CD4-positive, alpha-beta T cell treated with Interleukin-15 for 1 hour (primary cell): Measurements from ENCODE around the gene KLHDC1.
"Not testable (repeated sequence)": the region's sequence is repeated elsewhere in the genome, so short reads cannot be mapped to it uniquely, and the experiment has no call there.

Experiments
- DNase-seq: peaks from one replicate; pipeline ENCODE4 v3.0.0-alpha.2; 2020

Gene KLHDC1

GRCh38 chr14:49692811-49693734, at the start of gene KLHDC1:
Gene KLHDC1, plus strand, starts transcription at chr14:49693120. Its CDS starts 75 bp downstream, at chr14:49693195.
- peak; percentile 76 for DNase-seq

- no peak for DNase-seq
These were observed 39.4 kb upstream of the KLHDC1 start for GRCh38 chr14:49653508-49653907.

- DNase-seq = no peak
These were observed 38.4 kb upstream of the KLHDC1 start for GRCh38 chr14:49654511-49654910.

GRCh38 chr14:49657500-49657899, 35.4 kb upstream of the KLHDC1 start:
- not testable (repeated sequence) for DNase-seq

- DNase-seq = no peak
These were observed 33.1 kb upstream of the KLHDC1 start for GRCh38 chr14:49659526-49660455.

GRCh38 chr14:49670475-49670874, 22.4 kb upstream of the KLHDC1 start:
- DNase-seq = no peak

GRCh38 chr14:49673586-49673985, 19.3 kb upstream of the KLHDC1 start:
- DNase-seq = no peak

GRCh38 chr14:49677643-49678042, 15.3 kb upstream of the KLHDC1 start:
- no peak for DNase-seq

- no peak for DNase-seq
These were observed 13.6 kb upstream of the KLHDC1 start for GRCh38 chr14:49679271-49679670.

GRCh38 chr14:49686425-49686824, 6.5 kb upstream of the KLHDC1 start:
- no peak for DNase-seq

GRCh38 chr14:49687942-49688700, 4.8 kb upstream of the KLHDC1 start, which contains the start of gene POLE2:
Gene POLE2, minus strand, starts transcription at chr14:49688214. Its CDS starts 11 bp downstream, at chr14:49688203.
- DNase-seq = peak; percentile 69

- DNase-seq = no peak
These were observed 4.3 kb upstream of the KLHDC1 start for GRCh38 chr14:49688701-49689030.

- DNase-seq = no peak
These were observed 1.9 kb upstream of the KLHDC1 start for GRCh38 chr14:49691031-49691430.

GRCh38 chr14:49692193-49692757, 645 bp upstream of the KLHDC1 start:
- no peak for DNase-seq

GRCh38 chr14:49693735-49694124, 810 bp downstream of the KLHDC1 start:
- not testable (repeated sequence) for DNase-seq

GRCh38 chr14:49702725-49703124, 9.8 kb downstream of the KLHDC1 start:
- DNase-seq = no peak

GRCh38 chr14:49703965-49704364, 11.0 kb downstream of the KLHDC1 start:
- no peak for DNase-seq

- not testable (repeated sequence) for DNase-seq
These were observed 11.6 kb downstream of the KLHDC1 start for GRCh38 chr14:49704471-49704870.

GRCh38 chr14:49710993-49711392, 18.1 kb downstream of the KLHDC1 start:
- not testable (repeated sequence) for DNase-seq

- DNase-seq = no peak
These were observed 27.8 kb downstream of the KLHDC1 start for GRCh38 chr14:49720744-49721143.

GRCh38 chr14:49721733-49722435, 29.0 kb downstream of the KLHDC1 start:
- DNase-seq = not testable (repeated sequence)

- DNase-seq = no peak
These were observed 34.3 kb downstream of the KLHDC1 start for GRCh38 chr14:49727171-49727570.
